Liver (tissue), 10 donors: ENCODE data around the gene TMEM14C. TPM values are rescaled to one million over a fixed set of nuclear protein-coding genes. Genes with fewer than 3 reads are reported as not detected.

Source experiments
- DNase-seq: peaks from one replicate; pipeline ENCODE4 v3.0.0-alpha.2; 2017; ENCODE audit warnings: low spot score
- H3K27ac ChIP-seq, 2 donors: one replicate each; pipeline ENCODE4 v1.7.0; 2013; ENCODE audit warnings: inconsistent platforms in 2 of 2, low read length in 2 of 2, control low read depth in 1 of 2, low read depth in 1 of 2, mild to moderate bottlenecking in 1 of 2
- H3K27me3 ChIP-seq, 4 donors: one replicate each; pipeline versions ENCODE4 v1.6.1 to v1.7.0; 2013; ENCODE audit warnings: low read length in 3 of 4, inconsistent platforms in 1 of 4, mild to moderate bottlenecking in 1 of 4, moderate library complexity in 1 of 4; ENCODE audit not compliant: control insufficient read depth in 4 of 4, insufficient read depth in 4 of 4
- H3K36me3 ChIP-seq, 4 donors: one replicate each; pipeline versions ENCODE4 v1.6.1 to v1.7.0; 2013; ENCODE audit warnings: low read length in 3 of 4, mild to moderate bottlenecking in 3 of 4, low read depth in 1 of 4, moderate library complexity in 1 of 4; ENCODE audit not compliant: control insufficient read depth in 4 of 4, insufficient read depth in 3 of 4
- H3K4me1 ChIP-seq, 4 donors: one replicate each; pipeline versions ENCODE4 v1.6.1 to v1.7.0; 2013; ENCODE audit warnings: low read length in 3 of 4, mild to moderate bottlenecking in 3 of 4, moderate library complexity in 1 of 4; ENCODE audit not compliant: control insufficient read depth in 4 of 4, insufficient read depth in 4 of 4
- H3K4me3 ChIP-seq, 3 donors: one replicate each; pipeline versions ENCODE4 v1.6.1 to v1.7.0; 2013; ENCODE audit warnings: low read length in 3 of 3, control low read depth in 1 of 3, low read depth in 1 of 3, mild to moderate bottlenecking in 1 of 3
- H3K9ac ChIP-seq, 2 donors: one replicate each; pipeline ENCODE4 v1.7.0; 2013; ENCODE audit warnings: low read length in 2 of 2, mild to moderate bottlenecking in 2 of 2, moderate library complexity in 2 of 2, control low read depth in 1 of 2, low read depth in 1 of 2
- H3K9me3 ChIP-seq, 4 donors: one replicate each; pipeline versions ENCODE4 v1.6.1 to v1.7.0; 2013; ENCODE audit warnings: low read length in 3 of 4; ENCODE audit not compliant: control insufficient read depth in 4 of 4
- EGR1 ChIP-seq, 2 donors: IDR thresholded peaks; 2 replicates each; pipeline ENCODE4 v1.6.1; 2016 to 2018; ENCODE audit warnings: antibody characterized with exemption in 2 of 2, low read depth in 2 of 2
- HNF4G ChIP-seq: IDR thresholded peaks from 2 replicates; pipeline ENCODE4 v1.6.1; 2016; ENCODE audit warnings: antibody characterized with exemption
- NR2F2 ChIP-seq: IDR thresholded peaks from 2 replicates; pipeline ENCODE4 v1.6.1; 2016; ENCODE audit warnings: antibody characterized with exemption
- RAD21 ChIP-seq, 2 donors: IDR thresholded peaks; 2 replicates each; pipeline ENCODE4 v1.6.1; 2016; ENCODE audit warnings: antibody characterized with exemption in 2 of 2, mild to moderate bottlenecking in 2 of 2
- TAF1 ChIP-seq: conservative IDR thresholded peaks from 2 replicates; pipeline ENCODE4 v1.6.1; 2016; ENCODE audit warnings: antibody characterized with exemption, mild to moderate bottlenecking
- WGBS: extraction: QIAGEN DNeasy Blood & Tissue Kit; methylation state at CpG from one replicate; pipeline ENCODE4 v1.1.7; 2013; 5-methylcytosine and 5-hydroxymethylcytosine counted together
- polyA plus RNA-seq, 2 donors: library from polyadenylated mRNA; stranded (reverse) in 1 of 2; unstranded in 1 of 2; fragments of 200-250 nt in 1 of 2; fragments of >200 nt in 1 of 2; fragmentation: Nextera tagmentation in 1 of 2; extraction: Ambion mirVana in 1 of 2; gene quantifications; one replicate each; pipeline versions ENCODE4 v1.2.1 to v1.2.3, GENCODE V29; 2013 to 2015
- small RNA-seq: library from RNA; depleted of rRNA; stranded (forward); fragments of <200 nt; gene quantifications from one replicate; pipeline ENCODE3, GENCODE V24; 2014
- total RNA-seq, 2 donors: library from RNA; depleted of rRNA; stranded (reverse); fragments of >200 nt; gene quantifications; one replicate each; pipeline ENCODE4 v1.2.3, GENCODE V29; 2014
- TF ChIP-seq, protein P1 (sequence below): IDR thresholded peaks from 2 replicates; pipeline ENCODE4 v1.6.1; 2016; ENCODE audit warnings: antibody characterized with exemption
- TF ChIP-seq, protein P2 (sequence below): fragments of 150-350 bp; IDR thresholded peaks from 2 replicates; pipeline ENCODE4 v1.5.1; 2017; ENCODE audit warnings: improper control_type of control experiment, low read depth, low read length; ENCODE audit not compliant: missing input control
- TF ChIP-seq, protein P3 (sequence below): IDR thresholded peaks from 2 replicates; pipeline ENCODE4 v1.6.1; 2016; ENCODE audit warnings: antibody characterized with exemption
- donor health status: healthy.
- donor health status: healthy.
- donor health status: healthy.
- donor health status: healthy.
- donor health status: healthy.

Gene TMEM14C
- total and polyA plus RNA-seq, 4 donors = 36.8 to 239 (median 94.9) TPM

DNA sequence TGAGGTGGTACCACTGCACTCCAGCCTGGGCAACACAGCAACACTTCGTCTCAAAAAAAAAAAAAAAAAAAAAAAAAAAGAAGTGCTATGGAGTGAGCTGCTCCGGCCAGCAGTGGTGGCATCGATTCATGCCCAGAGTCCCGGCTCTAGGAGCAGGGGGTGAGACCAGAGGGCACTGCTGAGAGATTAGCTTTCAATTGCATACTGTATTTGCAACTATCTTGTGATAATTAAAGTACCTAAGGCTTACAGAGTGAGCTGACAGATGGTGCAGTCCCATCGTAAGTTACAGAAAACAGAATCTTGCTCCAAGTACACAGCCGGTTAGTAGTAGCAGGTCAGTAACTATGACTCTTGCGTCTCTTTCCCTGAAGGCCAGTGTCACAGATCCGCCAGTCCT lies 56.2 kb downstream of the TMEM14C start:
- TF ChIP-seq, protein P1, sequence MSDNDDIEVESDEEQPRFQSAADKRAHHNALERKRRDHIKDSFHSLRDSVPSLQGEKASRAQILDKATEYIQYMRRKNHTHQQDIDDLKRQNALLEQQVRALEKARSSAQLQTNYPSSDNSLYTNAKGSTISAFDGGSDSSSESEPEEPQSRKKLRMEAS = no peak
- no peak for TF ChIP-seq TAF1
- TF ChIP-seq, protein P2, sequence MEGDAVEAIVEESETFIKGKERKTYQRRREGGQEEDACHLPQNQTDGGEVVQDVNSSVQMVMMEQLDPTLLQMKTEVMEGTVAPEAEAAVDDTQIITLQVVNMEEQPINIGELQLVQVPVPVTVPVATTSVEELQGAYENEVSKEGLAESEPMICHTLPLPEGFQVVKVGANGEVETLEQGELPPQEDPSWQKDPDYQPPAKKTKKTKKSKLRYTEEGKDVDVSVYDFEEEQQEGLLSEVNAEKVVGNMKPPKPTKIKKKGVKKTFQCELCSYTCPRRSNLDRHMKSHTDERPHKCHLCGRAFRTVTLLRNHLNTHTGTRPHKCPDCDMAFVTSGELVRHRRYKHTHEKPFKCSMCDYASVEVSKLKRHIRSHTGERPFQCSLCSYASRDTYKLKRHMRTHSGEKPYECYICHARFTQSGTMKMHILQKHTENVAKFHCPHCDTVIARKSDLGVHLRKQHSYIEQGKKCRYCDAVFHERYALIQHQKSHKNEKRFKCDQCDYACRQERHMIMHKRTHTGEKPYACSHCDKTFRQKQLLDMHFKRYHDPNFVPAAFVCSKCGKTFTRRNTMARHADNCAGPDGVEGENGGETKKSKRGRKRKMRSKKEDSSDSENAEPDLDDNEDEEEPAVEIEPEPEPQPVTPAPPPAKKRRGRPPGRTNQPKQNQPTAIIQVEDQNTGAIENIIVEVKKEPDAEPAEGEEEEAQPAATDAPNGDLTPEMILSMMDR = no peak
- no peak for TF ChIP-seq RAD21 (IDR thresholded peaks at IDR 0.05)
- TF ChIP-seq HNF4G = no peak
- no peak for TF ChIP-seq NR2F2
- no peak for TF ChIP-seq EGR1 (IDR thresholded peaks at IDR 0.05; ENCODE audit: low read depth in 2 of 2)
- TF ChIP-seq, protein P3, sequence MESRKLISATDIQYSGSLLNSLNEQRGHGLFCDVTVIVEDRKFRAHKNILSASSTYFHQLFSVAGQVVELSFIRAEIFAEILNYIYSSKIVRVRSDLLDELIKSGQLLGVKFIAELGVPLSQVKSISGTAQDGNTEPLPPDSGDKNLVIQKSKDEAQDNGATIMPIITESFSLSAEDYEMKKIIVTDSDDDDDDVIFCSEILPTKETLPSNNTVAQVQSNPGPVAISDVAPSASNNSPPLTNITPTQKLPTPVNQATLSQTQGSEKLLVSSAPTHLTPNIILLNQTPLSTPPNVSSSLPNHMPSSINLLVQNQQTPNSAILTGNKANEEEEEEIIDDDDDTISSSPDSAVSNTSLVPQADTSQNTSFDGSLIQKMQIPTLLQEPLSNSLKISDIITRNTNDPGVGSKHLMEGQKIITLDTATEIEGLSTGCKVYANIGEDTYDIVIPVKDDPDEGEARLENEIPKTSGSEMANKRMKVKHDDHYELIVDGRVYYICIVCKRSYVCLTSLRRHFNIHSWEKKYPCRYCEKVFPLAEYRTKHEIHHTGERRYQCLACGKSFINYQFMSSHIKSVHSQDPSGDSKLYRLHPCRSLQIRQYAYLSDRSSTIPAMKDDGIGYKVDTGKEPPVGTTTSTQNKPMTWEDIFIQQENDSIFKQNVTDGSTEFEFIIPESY = no peak
- no peak overlapping the region for H3K27ac ChIP-seq
- no peak for DNase-seq
- H3K4me1 ChIP-seq = no peaks in the 10 kb centered on the region
- no peaks in the 10 kb centered on the region for H3K27me3 ChIP-seq
- no peaks in the 10 kb centered on the region for H3K9me3 ChIP-seq
- WGBS = 98% methylated on average over 8 of the region's 8 CpGs
- H3K9ac ChIP-seq = no peak overlapping the region
- peaks cover 0 to 4% (median 2%) of the 10 kb centered on the region in 4 donors for H3K36me3 ChIP-seq
- H3K4me3 ChIP-seq = no peak overlapping the region

Small RNAs within 50 kb of the gene (small RNA-seq; reads per million reads assigned to genes)
- not detected for gene RF00019
- not detected for gene RNA5SP203

Other genes starting within 250 kb of the TMEM14C start
- 10 to 100 TPM in 1 of 2 donors, 1 to 10 TPM in 1; 2.8 to 16.7 TPM for gene GCNT2, start 201.7 kb upstream of the TMEM14C start, total RNA-seq
- gene GCNT2, start 201.7 kb upstream of the TMEM14C start, polyA plus RNA-seq = 1 to 10 TPM; 4.1 to 4.3 TPM
- gene C6orf52, start 28.5 kb upstream of the TMEM14C start, total RNA-seq = under 1 TPM in 1 of 2 donors, not detected in 1; 0.50 TPM
- under 1 TPM; 0.33 to 0.71 TPM for gene C6orf52, start 28.5 kb upstream of the TMEM14C start, polyA plus RNA-seq
- gene PAK1IP1, start 28.1 kb upstream of the TMEM14C start, total RNA-seq = 1 to 10 TPM; 6.0 to 8.5 TPM
- gene PAK1IP1, start 28.1 kb upstream of the TMEM14C start, polyA plus RNA-seq = 10 to 100 TPM in 1 of 2 donors, 1 to 10 TPM in 1; 6.9 to 10.8 TPM
- 100 to 1,000 TPM in 1 of 2 donors, 10 to 100 TPM in 1; 30.7 to 115 TPM for gene TMEM14B, start 24.7 kb downstream of the TMEM14C start, total RNA-seq
- gene TMEM14B, start 24.7 kb downstream of the TMEM14C start, polyA plus RNA-seq = 100 to 1,000 TPM in 1 of 2 donors, 10 to 100 TPM in 1; 38.4 to 102 TPM
- gene MAK, start 115.5 kb downstream of the TMEM14C start, total RNA-seq = under 1 TPM; 0.09 to 0.17 TPM
- gene MAK, start 115.5 kb downstream of the TMEM14C start, polyA plus RNA-seq = under 1 TPM; 0.02 to 0.26 TPM
- not detected for gene GCM2, start 159.0 kb downstream of the TMEM14C start, total RNA-seq
- gene GCM2, start 159.0 kb downstream of the TMEM14C start, polyA plus RNA-seq = not detected
- gene SYCP2L, start 164.0 kb downstream of the TMEM14C start, total RNA-seq = under 1 TPM; 0.28 to 0.33 TPM
- not detected for gene SYCP2L, start 164.0 kb downstream of the TMEM14C start, polyA plus RNA-seq